NK-92 (cell line): ENCODE results near the gene ZNF892.
"Not testable (repeated sequence)": the region's sequence is repeated elsewhere in the genome, so short reads cannot be mapped to it uniquely, and the experiment has no call there.

ENCODE experiments used
- DNase-seq: peaks from one replicate; lab custom pipeline; 2025; ENCODE audit not compliant: unreplicated experiment; lab: John Stamatoyannopoulos, UW

The ZNF892 gene

GRCh38 chr2:95207111-95207961 lies at the start of gene ZNF892:
TSS of gene ZNF892 (plus strand) at chr2:95207521. CDS start at chr2:95207816, 295 bp downstream.
- DNase-seq, result no peak

DNA sequence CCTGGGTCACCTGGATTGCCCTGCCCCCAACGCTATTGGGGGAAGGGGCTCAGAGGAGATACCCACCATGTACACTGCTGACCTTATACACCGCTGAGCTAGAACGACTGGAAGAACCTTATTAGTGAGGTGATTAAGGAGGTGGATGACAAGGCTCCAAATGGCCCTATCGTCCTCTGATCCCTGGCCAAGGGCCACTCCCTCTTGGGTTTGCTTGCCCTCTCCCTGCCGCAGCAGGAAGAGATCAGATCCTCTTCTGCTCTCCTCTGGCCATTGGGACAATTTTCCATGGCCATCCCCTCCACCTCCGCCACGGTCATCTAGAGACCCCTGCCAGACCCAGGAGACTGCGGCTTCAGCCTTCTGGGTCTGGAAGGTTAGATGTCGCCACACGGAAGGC lies 48.9 kb upstream of the ZNF892 start:
- DNase-seq, result no peak

GRCh38 chr2:95158891-95159619 lies 48.3 kb upstream of the ZNF892 start:
- no peak for DNase-seq

- DNase-seq, result no peak
These were observed 47.5 kb upstream of the ZNF892 start, which contains the start of gene ZNF514 for GRCh38 chr2:95159690-95160449. TSS of gene ZNF514 (minus strand) at chr2:95159848. CDS start at chr2:95153253, 6,595 bp downstream.

- no peak for DNase-seq
These were observed 42.3 kb upstream of the ZNF892 start for GRCh38 chr2:95165030-95165370.

- peak; percentile 79 for DNase-seq
These were observed 41.8 kb upstream of the ZNF892 start, which contains the start of gene ZNF2 for GRCh38 chr2:95165371-95166064. TSS of gene ZNF2 (plus strand) at chr2:95165809. CDS start at chr2:95176227, 10,418 bp downstream.

DNA sequence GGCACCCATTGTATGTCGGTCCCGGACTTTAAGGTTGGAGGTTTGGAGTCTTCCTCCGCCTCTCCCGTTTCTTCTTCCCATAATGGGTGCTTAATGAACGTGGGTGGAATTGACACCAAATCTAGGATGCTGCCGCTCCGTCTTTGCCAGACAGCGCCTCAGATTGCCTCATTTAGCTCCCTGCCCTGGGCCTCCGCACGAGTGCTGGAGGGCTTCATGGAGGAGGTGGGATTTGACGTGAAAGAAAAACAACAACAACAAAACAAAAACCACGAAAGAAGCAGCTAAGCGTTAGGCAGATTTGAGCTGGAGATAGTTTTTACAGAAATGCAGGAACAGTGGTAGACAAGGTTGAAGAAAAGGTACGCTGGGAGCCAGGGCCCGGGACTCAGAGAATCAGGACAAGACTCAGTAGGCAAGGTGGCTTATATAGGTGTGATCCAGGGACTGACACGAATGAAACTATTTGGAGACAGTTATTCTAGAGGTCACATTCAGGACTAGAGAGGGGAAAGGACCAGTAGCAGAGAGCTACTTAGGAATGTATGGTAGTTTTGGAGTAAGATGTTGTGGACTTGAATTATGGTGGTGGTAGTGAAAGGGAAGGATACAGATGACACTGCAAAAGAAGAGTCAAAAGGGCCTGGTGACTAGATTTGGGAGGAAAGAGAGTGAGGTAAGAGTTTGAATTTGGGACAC lies 41.1 kb upstream of the ZNF892 start:
- DNase-seq, result no peak

- no peak for DNase-seq
These were observed 35.4 kb upstream of the ZNF892 start for GRCh38 chr2:95171902-95172301.

DNA sequence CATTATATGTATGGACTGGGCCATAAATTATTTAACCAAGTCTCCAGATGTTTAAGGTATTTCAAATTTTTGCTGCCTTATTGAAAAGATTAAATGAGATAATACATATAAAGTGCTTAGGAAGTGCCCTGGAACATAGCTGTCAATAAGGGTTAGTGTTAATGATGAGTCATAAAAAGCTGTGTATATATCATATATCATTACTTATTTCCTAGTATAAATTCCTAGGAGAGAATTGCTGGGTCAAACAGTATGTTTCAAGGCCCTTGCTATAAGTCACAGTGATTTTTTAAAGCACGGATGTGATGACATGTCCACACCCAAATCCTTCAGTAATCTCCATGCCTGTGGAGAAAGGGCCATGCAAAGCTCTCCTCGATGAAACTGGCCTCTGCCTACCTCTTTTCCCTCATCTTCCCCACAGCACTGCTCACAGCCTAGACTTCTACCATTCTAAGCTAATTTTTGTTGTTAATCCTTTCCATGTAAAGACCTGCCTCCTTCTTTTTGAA lies 33.2 kb upstream of the ZNF892 start:
- DNase-seq, result no peak

GRCh38 chr2:95179451-95179850 lies 27.9 kb upstream of the ZNF892 start:
- DNase-seq, result no peak

- DNase-seq, result no peak
These were observed 25.5 kb upstream of the ZNF892 start for GRCh38 chr2:95181774-95182173.

GRCh38 chr2:95185197-95185596 lies 22.1 kb upstream of the ZNF892 start:
- no peak for DNase-seq

- no peak for DNase-seq
These were observed 21.3 kb upstream of the ZNF892 start for GRCh38 chr2:95185973-95186372.

- not testable (repeated sequence) for DNase-seq
These were observed 14.4 kb upstream of the ZNF892 start for GRCh38 chr2:95192956-95193355.

GRCh38 chr2:95203911-95204310 lies 3.4 kb upstream of the ZNF892 start:
- DNase-seq, result no peak

- no peak for DNase-seq
These were observed 2.9 kb upstream of the ZNF892 start for GRCh38 chr2:95204396-95204795.

GRCh38 chr2:95206096-95206495 lies 1.2 kb upstream of the ZNF892 start:
- DNase-seq, result no peak

GRCh38 chr2:95208106-95208505 lies 785 bp downstream of the ZNF892 start:
- DNase-seq, result no peak

DNA sequence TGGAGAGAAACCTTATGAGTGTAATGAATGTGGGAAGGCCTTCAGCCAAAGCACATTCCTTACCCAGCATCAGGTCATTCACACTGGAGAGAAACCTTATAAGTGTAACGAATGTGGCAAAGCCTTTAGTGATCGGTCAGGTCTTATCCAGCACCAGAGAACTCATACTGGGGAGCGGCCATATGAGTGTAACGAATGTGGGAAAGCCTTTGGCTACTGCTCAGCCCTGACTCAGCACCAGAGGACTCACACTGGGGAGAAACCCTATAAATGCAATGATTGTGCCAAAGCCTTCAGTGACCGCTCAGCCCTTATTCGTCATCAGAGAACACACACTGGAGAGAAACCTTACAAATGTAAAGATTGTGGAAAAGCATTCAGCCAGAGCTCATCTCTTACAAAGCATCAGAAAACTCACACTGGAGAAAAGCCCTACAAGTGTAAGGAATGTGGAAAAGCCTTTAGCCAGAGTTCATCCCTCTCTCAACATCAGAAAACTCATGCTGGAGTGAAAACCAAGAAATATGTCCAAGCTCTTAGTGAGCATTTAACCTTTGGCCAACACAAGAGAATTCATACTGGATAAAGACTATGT lies 7.8 kb downstream of the ZNF892 start:
- no peak for DNase-seq

- DNase-seq, result no peak
These were observed 13.1 kb downstream of the ZNF892 start for GRCh38 chr2:95220449-95220848.
